H9 (cell line): ENCODE results near the gene PDGFRB. TPM values are rescaled to one million over a fixed set of nuclear protein-coding genes. Genes with fewer than 3 reads are reported as not detected.

Source experiments
- DNase-seq: peaks from one replicate; pipeline ENCODE4 v3.0.0-alpha.2; 2017
- H2AFZ ChIP-seq: one replicate; pipeline ENCODE4 v1.6.1; 2013; ENCODE audit warnings: mild to moderate bottlenecking, low read length, control low read depth, moderate library complexity
- H2AK5ac ChIP-seq: 2 replicates; pipeline ENCODE4 v1.6.1; 2013; ENCODE audit warnings: low read length, control low read depth, mixed read lengths; ENCODE audit not compliant: insufficient read length
- H2BK120ac ChIP-seq: one replicate; pipeline ENCODE4 v1.6.1; 2013; ENCODE audit warnings: low read depth, mild to moderate bottlenecking, low read length, control low read depth, inconsistent platforms; ENCODE audit not compliant: poor library complexity, severe bottlenecking
- H2BK12ac ChIP-seq: 2 replicates; pipeline ENCODE4 v1.6.1; 2013; ENCODE audit warnings: low read length, control low read depth, mixed read lengths, low read depth; ENCODE audit not compliant: insufficient read length
- H2BK15ac ChIP-seq: 2 replicates; pipeline ENCODE4 v1.6.1; 2013; ENCODE audit warnings: low read depth, low read length, control low read depth
- H2BK20ac ChIP-seq: one replicate; pipeline ENCODE4 v1.6.1; 2013; ENCODE audit warnings: low read depth, mild to moderate bottlenecking, low read length, control low read depth, inconsistent platforms; ENCODE audit not compliant: poor library complexity, severe bottlenecking
- H2BK5ac ChIP-seq: 2 replicates; pipeline ENCODE4 v1.6.1; 2013; ENCODE audit warnings: low read length, control low read depth, mixed read lengths; ENCODE audit not compliant: insufficient read length
- H3K14ac ChIP-seq: 2 replicates; pipeline ENCODE4 v1.6.1; 2013; ENCODE audit warnings: low read length, control low read depth; ENCODE audit not compliant: insufficient read depth
- H3K18ac ChIP-seq: 2 replicates; pipeline ENCODE4 v1.6.1; 2013; ENCODE audit warnings: low read depth, mild to moderate bottlenecking, mixed read lengths, low read length, control low read depth; ENCODE audit not compliant: insufficient read length
- H3K23ac ChIP-seq: 2 replicates; pipeline ENCODE4 v1.6.1; 2013; ENCODE audit warnings: low read length, control low read depth, mixed read lengths, low read depth; ENCODE audit not compliant: insufficient read length
- H3K23me2 ChIP-seq: 2 replicates; pipeline ENCODE4 v1.6.1; 2013; ENCODE audit warnings: low read depth, mild to moderate bottlenecking, mixed read lengths, low read length, control low read depth; ENCODE audit not compliant: insufficient read length, poor library complexity, severe bottlenecking
- H3K27ac ChIP-seq: 2 replicates; pipeline ENCODE4 v1.5.1; 2013; ENCODE audit warnings: low read length, control low read depth, mixed read lengths, low read depth; ENCODE audit not compliant: insufficient read length
- H3K27me3 ChIP-seq: 2 replicates; pipeline ENCODE4 v1.6.1; 2013; ENCODE audit warnings: low read length, control low read depth, inconsistent platforms; ENCODE audit not compliant: insufficient read depth
- H3K4ac ChIP-seq: 2 replicates; pipeline ENCODE4 v1.6.1; 2013; ENCODE audit warnings: low read depth, mild to moderate bottlenecking, control low read depth, inconsistent platforms, low read length, moderate library complexity
- H3K4me1 ChIP-seq: 2 replicates; pipeline ENCODE4 v1.6.1; 2013; ENCODE audit warnings: low read length, control low read depth, inconsistent platforms; ENCODE audit not compliant: insufficient read depth
- H3K4me2 ChIP-seq: 2 replicates; pipeline ENCODE4 v1.6.1; 2013; ENCODE audit warnings: low read length, control low read depth, mixed read lengths; ENCODE audit not compliant: insufficient read length, insufficient read depth
- H3K56ac ChIP-seq: 2 replicates; pipeline ENCODE4 v1.6.1; 2013; ENCODE audit warnings: low read depth, mild to moderate bottlenecking, mixed read lengths, low read length, control low read depth; ENCODE audit not compliant: insufficient read length
- H3K79me1 ChIP-seq: 2 replicates; pipeline ENCODE4 v1.6.1; 2013; ENCODE audit warnings: low read depth, mild to moderate bottlenecking, moderate library complexity, low read length, control low read depth, inconsistent platforms; ENCODE audit not compliant: insufficient read depth, poor library complexity, severe bottlenecking
- H3K79me2 ChIP-seq: 2 replicates; pipeline ENCODE4 v1.6.1; 2013; ENCODE audit warnings: low read length, control low read depth, inconsistent platforms; ENCODE audit not compliant: insufficient read depth
- H3K9ac ChIP-seq: 2 replicates; pipeline ENCODE4 v1.6.1; 2013; ENCODE audit warnings: low read length, control low read depth, mixed read lengths; ENCODE audit not compliant: insufficient read length; ENCODE audit errors: extremely low read depth
- H3K9me3 ChIP-seq: one replicate; pipeline ENCODE4 v1.6.1; 2013; ENCODE audit warnings: low read depth, low read length, inconsistent platforms; ENCODE audit not compliant: control insufficient read depth
- H3T11ph ChIP-seq: one replicate; pipeline ENCODE4 v1.6.1; 2013; ENCODE audit warnings: mild to moderate bottlenecking, low read length, control low read depth, inconsistent platforms
- H4K20me1 ChIP-seq: one replicate; pipeline ENCODE4 v1.6.1; 2013; ENCODE audit not compliant: control insufficient read depth, insufficient read length, insufficient read depth
- H4K5ac ChIP-seq: 2 replicates; pipeline ENCODE4 v1.6.1; 2013; ENCODE audit warnings: low read depth, mild to moderate bottlenecking, mixed read lengths, low read length, control low read depth; ENCODE audit not compliant: insufficient read length
- H4K8ac ChIP-seq: replicated peaks from 2 replicates; pipeline ENCODE4 v1.6.1; 2013; ENCODE audit warnings: low read length, control low read depth, mixed read lengths, low read depth; ENCODE audit not compliant: insufficient read length
- H4K91ac ChIP-seq: 2 replicates; pipeline ENCODE4 v1.6.1; 2013; ENCODE audit warnings: low read depth, mild to moderate bottlenecking, moderate library complexity, mixed read lengths, low read length, control low read depth; ENCODE audit not compliant: insufficient read length
- H3K27ac Mint-ChIP-seq, 3 experiments: 2 replicates in 2 of 3; 3 replicates in 1 of 3; pipeline ENCODE4 v1.8.0; 2020 to 2021; ENCODE audit warnings: mixed read lengths in 3 of 3, mild to moderate bottlenecking in 1 of 3, moderate library complexity in 1 of 3
- H3K27me3 Mint-ChIP-seq: 2 replicates; pipeline ENCODE4 v1.8.0; 2021; ENCODE audit warnings: low read depth, mild to moderate bottlenecking, moderate library complexity, mixed read lengths
- H3K36me3 Mint-ChIP-seq, 3 experiments: 2 replicates in 2 of 3; 3 replicates in 1 of 3; pipeline ENCODE4 v1.8.0; 2020 to 2021; ENCODE audit warnings: low read depth in 3 of 3, mixed read lengths in 3 of 3; ENCODE audit not compliant: insufficient read depth in 1 of 3
- H3K4me1 Mint-ChIP-seq, 2 experiments: 2 replicates each; pipeline ENCODE4 v1.8.0; 2020; ENCODE audit warnings: mixed read lengths in 2 of 2
- H3K4me3 Mint-ChIP-seq, 2 experiments: 2 replicates in 1 of 2; 3 replicates in 1 of 2; pipeline ENCODE4 v1.8.0; 2020 to 2021; ENCODE audit warnings: mild to moderate bottlenecking in 2 of 2, mixed read lengths in 2 of 2, moderate library complexity in 1 of 2
- H3K9me3 Mint-ChIP-seq, 2 experiments: 2 replicates in 1 of 2; 3 replicates in 1 of 2; pipeline ENCODE4 v1.8.0; 2020; ENCODE audit warnings: mild to moderate bottlenecking in 2 of 2, mixed read lengths in 2 of 2, moderate library complexity in 1 of 2
- total RNA-seq: library from RNA; stranded (reverse); gene quantifications from 2 replicates; pipeline ENCODE4 v1.2.1, GENCODE V29; 2021
- TF ChIP-seq, protein P1 (sequence below): fragments of 200-600 bp; sonication (generic); conservative IDR thresholded peaks from 3 replicates; pipeline ENCODE4 v1.8.0; 2021; ENCODE audit warnings: antibody characterized with exemption, mild to moderate bottlenecking

PDGFRB gene
- total RNA-seq, 1 experiment from 2014 or later: 2.2 TPM

DNA sequence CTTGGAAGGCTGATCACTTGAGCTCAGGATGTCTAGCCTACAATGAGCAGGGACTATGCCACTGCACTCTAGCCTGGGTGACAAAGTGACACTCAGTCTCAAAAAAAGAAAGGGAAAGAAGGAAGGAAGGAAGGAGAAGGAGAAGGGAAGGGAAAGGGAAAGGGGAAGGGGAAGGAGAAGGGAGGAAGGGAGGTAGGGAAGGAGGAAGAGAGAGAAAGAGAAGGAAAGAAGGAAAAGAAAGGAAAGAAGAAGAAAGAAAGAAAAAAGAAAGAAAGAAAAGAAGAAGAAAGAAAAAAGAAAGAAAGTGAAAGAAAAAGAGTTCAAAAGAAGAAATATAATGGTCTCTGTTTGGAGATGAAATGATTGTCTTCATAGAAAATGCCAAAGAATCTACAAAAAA lies 58.5 kb downstream of the PDGFRB start:
- Histone ChIP-seq H3K4ac (no peak overlapping the region), H3K23me2 (no peaks in the 10 kb centered on the region), H3K27me3 (no peaks in the 10 kb centered on the region), H4K91ac (no peak overlapping the region), H3K14ac (no peak overlapping the region), H3K4me2 (no peak overlapping the region), H3K9ac (no peak overlapping the region), H3K18ac (no peak overlapping the region), H2BK20ac (no peak overlapping the region), H3K27ac (no peak overlapping the region), H3T11ph (no peak overlapping the region), H4K20me1 (no peaks in the 10 kb centered on the region), H2BK15ac (no peak overlapping the region), H3K23ac (no peak overlapping the region), H4K5ac (no peak overlapping the region), H3K4me1 (no peaks in the 10 kb centered on the region), H4K8ac (no peak overlapping the region), H3K79me1 (no peaks in the 10 kb centered on the region), H3K56ac (no peak overlapping the region), H2BK120ac (no peak overlapping the region), H2BK5ac (no peak overlapping the region), H2BK12ac (no peak overlapping the region), H2AK5ac (no peak overlapping the region), H3K79me2 (no peaks in the 10 kb centered on the region), H2AFZ (no peak overlapping the region), H3K9me3 (no peaks in the 10 kb centered on the region)
- no peaks in the 10 kb centered on the region; a peak in 1 of 5 replicates for H3K9me3 Mint-ChIP-seq
- no peak overlapping the region for H3K4me3 Mint-ChIP-seq
- H3K4me1 Mint-ChIP-seq: no peaks in the 10 kb centered on the region
- peaks cover 26% of the 10 kb centered on the region for H3K27me3 Mint-ChIP-seq
- H3K36me3 Mint-ChIP-seq: no peaks in the 10 kb centered on the region
- TF ChIP-seq, protein P1, sequence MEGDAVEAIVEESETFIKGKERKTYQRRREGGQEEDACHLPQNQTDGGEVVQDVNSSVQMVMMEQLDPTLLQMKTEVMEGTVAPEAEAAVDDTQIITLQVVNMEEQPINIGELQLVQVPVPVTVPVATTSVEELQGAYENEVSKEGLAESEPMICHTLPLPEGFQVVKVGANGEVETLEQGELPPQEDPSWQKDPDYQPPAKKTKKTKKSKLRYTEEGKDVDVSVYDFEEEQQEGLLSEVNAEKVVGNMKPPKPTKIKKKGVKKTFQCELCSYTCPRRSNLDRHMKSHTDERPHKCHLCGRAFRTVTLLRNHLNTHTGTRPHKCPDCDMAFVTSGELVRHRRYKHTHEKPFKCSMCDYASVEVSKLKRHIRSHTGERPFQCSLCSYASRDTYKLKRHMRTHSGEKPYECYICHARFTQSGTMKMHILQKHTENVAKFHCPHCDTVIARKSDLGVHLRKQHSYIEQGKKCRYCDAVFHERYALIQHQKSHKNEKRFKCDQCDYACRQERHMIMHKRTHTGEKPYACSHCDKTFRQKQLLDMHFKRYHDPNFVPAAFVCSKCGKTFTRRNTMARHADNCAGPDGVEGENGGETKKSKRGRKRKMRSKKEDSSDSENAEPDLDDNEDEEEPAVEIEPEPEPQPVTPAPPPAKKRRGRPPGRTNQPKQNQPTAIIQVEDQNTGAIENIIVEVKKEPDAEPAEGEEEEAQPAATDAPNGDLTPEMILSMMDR: no peak
- DNase-seq: no peak
- no peak overlapping the region for H3K27ac Mint-ChIP-seq
